COLO668 (cell line): Measurements from ENCODE around the gene FAR2.
"Not testable (repeated sequence)": the region's sequence is repeated elsewhere in the genome, so short reads cannot be mapped to it uniquely, and the experiment has no call there.

Source experiments
- DNase-seq: peaks from one replicate; lab custom pipeline; 2025; ENCODE audit not compliant: unreplicated experiment; lab: John Stamatoyannopoulos, UW

FAR2 gene

GRCh38 chr12:29273178-29273843, 124.2 kb downstream of the FAR2 start:
- DNase-seq, result no peak

GRCh38 chr12:29275834-29276233, 126.8 kb downstream of the FAR2 start:
- no peak for DNase-seq

- no peak for DNase-seq
Observed at GRCh38 chr12:29277231-29277630, 128.2 kb downstream of the FAR2 start.

GRCh38 chr12:29278673-29279420, 129.8 kb downstream of the FAR2 start:
- no peak for DNase-seq

- no peak for DNase-seq
Observed at GRCh38 chr12:29281371-29282005, 132.4 kb downstream of the FAR2 start.

GRCh38 chr12:29282031-29282816, 133.1 kb downstream of the FAR2 start:
- no peak for DNase-seq

- DNase-seq, result no peak
Observed at GRCh38 chr12:29283969-29284700, 135.1 kb downstream of the FAR2 start.

- DNase-seq, result no peak
Observed at GRCh38 chr12:29286081-29286790, 137.2 kb downstream of the FAR2 start.

- no peak for DNase-seq
Observed at GRCh38 chr12:29287622-29288021, 138.5 kb downstream of the FAR2 start.

GRCh38 chr12:29288031-29288430, 139.0 kb downstream of the FAR2 start:
- no peak for DNase-seq

GRCh38 chr12:29290475-29290874, 141.4 kb downstream of the FAR2 start:
- not testable (repeated sequence) for DNase-seq

GRCh38 chr12:29291226-29291625, 142.1 kb downstream of the FAR2 start:
- DNase-seq, result no peak

GRCh38 chr12:29299633-29300032, 150.6 kb downstream of the FAR2 start:
- DNase-seq, result no peak

GRCh38 chr12:29301114-29301513, 152.0 kb downstream of the FAR2 start:
- no peak for DNase-seq

- no peak for DNase-seq
Observed at GRCh38 chr12:29304388-29304787, 155.3 kb downstream of the FAR2 start.

- no peak for DNase-seq
Observed at GRCh38 chr12:29306266-29306665, 157.2 kb downstream of the FAR2 start.

GRCh38 chr12:29306682-29307081, 157.6 kb downstream of the FAR2 start:
- no peak for DNase-seq

GRCh38 chr12:29309320-29309902, 160.3 kb downstream of the FAR2 start:
- DNase-seq, result no peak

GRCh38 chr12:29310899-29311298, 161.8 kb downstream of the FAR2 start:
- DNase-seq, result no peak

- DNase-seq, result no peak
Observed at GRCh38 chr12:29314416-29314815, 165.3 kb downstream of the FAR2 start.
